Suprapubic skin (tissue), 4 donors: Measurements from ENCODE around the gene ZNF2. TPM values are rescaled to one million over a fixed set of nuclear protein-coding genes. Genes with fewer than 3 reads are reported as not detected.
A peak's percentile ranks its signal among the peaks of the same experiment; 100 is the strongest.

Experiments used
- DNase-seq, 2 donors: peaks; one replicate each; pipeline ENCODE4 v3.0.0-alpha.2; 2019; ENCODE audit warnings: low spot score in 2 of 2
- H3K27ac ChIP-seq: fragments of 200-600 bp; sonication (generic); one replicate; pipeline ENCODE4 v1.5.1; 2019
- H3K27me3 ChIP-seq: fragments of 200-600 bp; sonication (generic); one replicate; pipeline ENCODE4 v1.5.1; 2019
- H3K36me3 ChIP-seq: fragments of 200-600 bp; sonication (generic); one replicate; pipeline ENCODE4 v1.5.1; 2019
- H3K4me1 ChIP-seq: fragments of 200-600 bp; sonication (generic); one replicate; pipeline ENCODE4 v1.5.1; 2019
- H3K4me3 ChIP-seq: fragments of 200-600 bp; sonication (generic); one replicate; pipeline ENCODE4 v1.5.1; 2019; ENCODE audit warnings: mild to moderate bottlenecking
- H3K9me3 ChIP-seq: fragments of 200-600 bp; sonication (generic); one replicate; pipeline ENCODE4 v1.5.1; 2019
- EP300 ChIP-seq: sonication (generic); formaldehyde crosslinking; IDR thresholded peaks from one replicate; pipeline ENCODE4 v1.6.1; 2017; ENCODE audit warnings: antibody characterized with exemption
- POLR2A ChIP-seq, 2 donors: fragments of 450-650 bp; IDR thresholded peaks; one replicate each; pipeline ENCODE4 v1.6.1; 2017; ENCODE audit warnings: antibody characterized with exemption in 2 of 2, mild to moderate bottlenecking in 2 of 2, moderate library complexity in 2 of 2
- POLR2AphosphoS5 ChIP-seq, 3 donors: sonication (generic); formaldehyde crosslinking; IDR thresholded peaks; one replicate each; pipeline ENCODE4 v1.6.1; 2017; ENCODE audit warnings: antibody characterized with exemption in 3 of 3
- WGBS: methylation state at CpG from one replicate; pipeline ENCODE4 v1.1.5; 2018; 5-methylcytosine and 5-hydroxymethylcytosine counted together
- total RNA-seq, 4 donors: library from RNA; depleted of rRNA; stranded (reverse); fragments of >200 nt; gene quantifications; one replicate each; pipeline ENCODE4 v1.1.0, GENCODE V29; 2016
- TF ChIP-seq, protein P1 (sequence below), 2 donors: fragments of 200-600 bp in 1 of 2; fragments of 450-650 bp in 1 of 2; sonication (generic) in 1 of 2; IDR thresholded peaks; one replicate each; pipeline ENCODE4 v1.5.1; 2016 to 2019; ENCODE audit warnings: antibody characterized with exemption in 2 of 2, mild to moderate bottlenecking in 1 of 2, moderate library complexity in 1 of 2

ZNF2 gene
- total RNA-seq, 4 donors from 2014 or later = 1.4 to 4.8 (median 2.6) TPM

DNA sequence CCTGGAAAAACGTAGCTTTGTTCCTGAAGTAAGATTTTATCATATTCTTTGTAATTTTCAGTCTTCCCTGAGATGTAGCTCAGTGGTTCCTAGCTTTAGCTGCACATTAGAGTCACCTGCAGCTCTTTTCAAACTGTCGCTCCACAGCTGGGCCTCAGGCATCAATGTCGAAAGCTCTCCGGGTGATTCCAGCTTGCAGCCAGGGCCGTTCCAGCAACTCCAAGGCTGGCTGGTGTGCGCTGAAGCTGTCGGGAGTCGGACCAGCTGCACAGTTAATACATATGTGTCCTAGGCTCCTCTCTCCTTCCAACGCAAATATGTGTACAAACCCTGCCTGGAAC, 609 bp upstream of the ZNF2 start:
- Histone ChIP-seq H3K9me3 (no peaks in the 10 kb centered on the region), H3K4me3 (peak overlapping the region; percentile 83), H3K27ac (peak overlapping the region; percentile 96), H3K4me1 (peaks cover 22% of the 10 kb centered on the region), H3K27me3 (no peaks in the 10 kb centered on the region), H3K36me3 (no peaks in the 10 kb centered on the region)
- TF ChIP-seq, protein P1, sequence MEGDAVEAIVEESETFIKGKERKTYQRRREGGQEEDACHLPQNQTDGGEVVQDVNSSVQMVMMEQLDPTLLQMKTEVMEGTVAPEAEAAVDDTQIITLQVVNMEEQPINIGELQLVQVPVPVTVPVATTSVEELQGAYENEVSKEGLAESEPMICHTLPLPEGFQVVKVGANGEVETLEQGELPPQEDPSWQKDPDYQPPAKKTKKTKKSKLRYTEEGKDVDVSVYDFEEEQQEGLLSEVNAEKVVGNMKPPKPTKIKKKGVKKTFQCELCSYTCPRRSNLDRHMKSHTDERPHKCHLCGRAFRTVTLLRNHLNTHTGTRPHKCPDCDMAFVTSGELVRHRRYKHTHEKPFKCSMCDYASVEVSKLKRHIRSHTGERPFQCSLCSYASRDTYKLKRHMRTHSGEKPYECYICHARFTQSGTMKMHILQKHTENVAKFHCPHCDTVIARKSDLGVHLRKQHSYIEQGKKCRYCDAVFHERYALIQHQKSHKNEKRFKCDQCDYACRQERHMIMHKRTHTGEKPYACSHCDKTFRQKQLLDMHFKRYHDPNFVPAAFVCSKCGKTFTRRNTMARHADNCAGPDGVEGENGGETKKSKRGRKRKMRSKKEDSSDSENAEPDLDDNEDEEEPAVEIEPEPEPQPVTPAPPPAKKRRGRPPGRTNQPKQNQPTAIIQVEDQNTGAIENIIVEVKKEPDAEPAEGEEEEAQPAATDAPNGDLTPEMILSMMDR (IDR thresholded peaks at IDR 0.05) = no peak
- TF ChIP-seq POLR2AphosphoS5 (IDR thresholded peaks at IDR 0.05) (no peak), POLR2A (IDR thresholded peaks at IDR 0.05) (no peak), EP300 (no peak)
- WGBS = 1% methylated on average over 9 of the region's 9 CpGs
- no peak for DNase-seq

DNA sequence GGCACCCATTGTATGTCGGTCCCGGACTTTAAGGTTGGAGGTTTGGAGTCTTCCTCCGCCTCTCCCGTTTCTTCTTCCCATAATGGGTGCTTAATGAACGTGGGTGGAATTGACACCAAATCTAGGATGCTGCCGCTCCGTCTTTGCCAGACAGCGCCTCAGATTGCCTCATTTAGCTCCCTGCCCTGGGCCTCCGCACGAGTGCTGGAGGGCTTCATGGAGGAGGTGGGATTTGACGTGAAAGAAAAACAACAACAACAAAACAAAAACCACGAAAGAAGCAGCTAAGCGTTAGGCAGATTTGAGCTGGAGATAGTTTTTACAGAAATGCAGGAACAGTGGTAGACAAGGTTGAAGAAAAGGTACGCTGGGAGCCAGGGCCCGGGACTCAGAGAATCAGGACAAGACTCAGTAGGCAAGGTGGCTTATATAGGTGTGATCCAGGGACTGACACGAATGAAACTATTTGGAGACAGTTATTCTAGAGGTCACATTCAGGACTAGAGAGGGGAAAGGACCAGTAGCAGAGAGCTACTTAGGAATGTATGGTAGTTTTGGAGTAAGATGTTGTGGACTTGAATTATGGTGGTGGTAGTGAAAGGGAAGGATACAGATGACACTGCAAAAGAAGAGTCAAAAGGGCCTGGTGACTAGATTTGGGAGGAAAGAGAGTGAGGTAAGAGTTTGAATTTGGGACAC, 605 bp downstream of the ZNF2 start:
- Histone ChIP-seq H3K27me3 (no peaks in the 10 kb centered on the region), H3K4me1 (peaks cover 21% of the 10 kb centered on the region), H3K36me3 (no peaks in the 10 kb centered on the region), H3K4me3 (peak overlapping the region; percentile 83), H3K9me3 (no peaks in the 10 kb centered on the region), H3K27ac (peak overlapping the region; percentile 96)
- TF ChIP-seq POLR2A (IDR thresholded peaks at IDR 0.05) (no peak), POLR2AphosphoS5 (IDR thresholded peaks at IDR 0.05) (no peak), EP300 (no peak)
- TF ChIP-seq, protein P1 (IDR thresholded peaks at IDR 0.05) = no peak
- 10% methylated on average over 15 of the region's 16 CpGs for WGBS
- DNase-seq = no peak

DNA sequence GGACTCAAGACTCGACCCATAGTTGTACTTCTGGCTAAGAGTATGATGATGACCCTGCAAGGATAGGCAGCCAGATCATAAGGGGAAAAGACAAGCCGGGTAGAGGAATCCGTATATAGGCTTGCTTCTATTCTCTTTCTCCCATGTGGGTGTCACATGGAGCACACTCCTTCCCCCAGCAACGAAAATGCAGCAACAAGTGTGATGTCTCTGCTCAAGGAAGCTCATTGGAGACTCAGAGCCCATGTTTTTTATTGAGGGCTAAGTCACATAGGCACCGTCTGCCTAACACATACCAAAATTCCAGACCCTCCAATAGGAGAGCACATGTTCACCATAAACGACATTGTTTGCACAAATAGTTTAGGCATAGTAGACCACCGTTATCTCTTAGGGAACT, 6.3 kb downstream of the ZNF2 start:
- no peak for DNase-seq
- H3K36me3 ChIP-seq = peaks cover 6% of the 10 kb centered on the region
- H3K4me3 ChIP-seq = no peak overlapping the region
- no peaks in the 10 kb centered on the region for H3K9me3 ChIP-seq
- peaks cover under 1% of the 10 kb centered on the region for H3K4me1 ChIP-seq
- TF ChIP-seq POLR2A (IDR thresholded peaks at IDR 0.05) (no peak), EP300 (no peak), POLR2AphosphoS5 (IDR thresholded peaks at IDR 0.05) (no peak)
- TF ChIP-seq, protein P1 (IDR thresholded peaks at IDR 0.05) = no peak
- WGBS = 65% methylated on average over 7 of the region's 7 CpGs
- H3K27ac ChIP-seq = no peak overlapping the region
- H3K27me3 ChIP-seq = no peaks in the 10 kb centered on the region

DNA sequence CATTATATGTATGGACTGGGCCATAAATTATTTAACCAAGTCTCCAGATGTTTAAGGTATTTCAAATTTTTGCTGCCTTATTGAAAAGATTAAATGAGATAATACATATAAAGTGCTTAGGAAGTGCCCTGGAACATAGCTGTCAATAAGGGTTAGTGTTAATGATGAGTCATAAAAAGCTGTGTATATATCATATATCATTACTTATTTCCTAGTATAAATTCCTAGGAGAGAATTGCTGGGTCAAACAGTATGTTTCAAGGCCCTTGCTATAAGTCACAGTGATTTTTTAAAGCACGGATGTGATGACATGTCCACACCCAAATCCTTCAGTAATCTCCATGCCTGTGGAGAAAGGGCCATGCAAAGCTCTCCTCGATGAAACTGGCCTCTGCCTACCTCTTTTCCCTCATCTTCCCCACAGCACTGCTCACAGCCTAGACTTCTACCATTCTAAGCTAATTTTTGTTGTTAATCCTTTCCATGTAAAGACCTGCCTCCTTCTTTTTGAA, 8.5 kb downstream of the ZNF2 start:
- H3K9me3 ChIP-seq = no peaks in the 10 kb centered on the region
- H3K36me3 ChIP-seq = peaks cover 22% of the 10 kb centered on the region
- 86% methylated on average over 2 of the region's 2 CpGs for WGBS
- H3K27ac ChIP-seq = no peak overlapping the region
- TF ChIP-seq EP300 (no peak), POLR2AphosphoS5 (IDR thresholded peaks at IDR 0.05) (no peak), POLR2A (IDR thresholded peaks at IDR 0.05) (no peak)
- TF ChIP-seq, protein P1 (IDR thresholded peaks at IDR 0.05) = no peak
- H3K4me3 ChIP-seq = no peak overlapping the region
- DNase-seq = no peak
- H3K4me1 ChIP-seq = no peaks in the 10 kb centered on the region
- no peaks in the 10 kb centered on the region for H3K27me3 ChIP-seq

DNA sequence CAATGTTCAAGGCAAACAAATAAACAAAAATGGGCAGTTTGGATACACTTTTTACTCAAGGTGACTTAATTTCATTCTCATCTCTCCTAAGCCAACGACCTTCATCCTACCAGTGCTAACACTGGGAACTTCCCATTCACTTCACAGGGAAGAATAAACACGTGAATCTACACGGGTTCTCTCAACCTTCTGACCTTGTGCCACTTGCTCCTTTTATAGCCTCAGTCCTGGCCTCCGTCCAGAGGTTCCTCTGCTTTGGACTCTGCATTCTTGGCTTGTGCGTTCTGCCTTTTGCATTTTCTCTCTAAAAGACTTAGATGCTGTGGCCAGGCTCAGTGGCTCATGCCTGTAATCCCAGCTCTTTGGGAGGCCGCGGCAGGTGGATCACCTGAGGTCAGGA, 13.8 kb downstream of the ZNF2 start:
- peaks cover 63% of the 10 kb centered on the region for H3K36me3 ChIP-seq
- 89% methylated on average over 7 of the region's 7 CpGs for WGBS
- H3K4me1 ChIP-seq = no peaks in the 10 kb centered on the region
- no peak for DNase-seq
- TF ChIP-seq EP300 (no peak), POLR2A (IDR thresholded peaks at IDR 0.05) (no peak), POLR2AphosphoS5 (IDR thresholded peaks at IDR 0.05) (no peak)
- TF ChIP-seq, protein P1 (IDR thresholded peaks at IDR 0.05) = no peak
- no peaks in the 10 kb centered on the region for H3K9me3 ChIP-seq
- no peaks in the 10 kb centered on the region for H3K27me3 ChIP-seq
- no peak overlapping the region for H3K4me3 ChIP-seq
- H3K27ac ChIP-seq = no peak overlapping the region
